Activated CD4-positive, alpha-beta T cell treated with anti-CD3 and anti-CD28 coated beads, Interleukin-2, Interleukin-4, amounts not matched to agents 100 ng/mL and 50 ng/mL, durations not matched to agents 16 hours and 8 hours (primary cell): ENCODE results near the gene PKDREJ.

Experiments used
- DNase-seq: peaks from one replicate; pipeline ENCODE4 v3.0.0-alpha.2; 2020; ENCODE audit warnings: low spot score

The PKDREJ gene

GRCh38 chr22:46239261-46240048 lies 23.7 kb downstream of the PKDREJ start:
- no peak for DNase-seq

- no peak for DNase-seq
These were observed 24.6 kb downstream of the PKDREJ start for GRCh38 chr22:46238541-46238940.

GRCh38 chr22:46237453-46238124 lies 25.6 kb downstream of the PKDREJ start:
- no peak for DNase-seq

GRCh38 chr22:46234969-46235368 lies 28.2 kb downstream of the PKDREJ start:
- no peak for DNase-seq

GRCh38 chr22:46233231-46233630 lies 29.9 kb downstream of the PKDREJ start:
- no peak for DNase-seq

- no peak for DNase-seq
These were observed 32.8 kb downstream of the PKDREJ start for GRCh38 chr22:46230262-46230901.

- no peak for DNase-seq
These were observed 33.4 kb downstream of the PKDREJ start for GRCh38 chr22:46229701-46230100.

GRCh38 chr22:46226577-46226976 lies 36.6 kb downstream of the PKDREJ start:
- DNase-seq = no peak

- DNase-seq = no peak
These were observed 37.5 kb downstream of the PKDREJ start for GRCh38 chr22:46225631-46226030.

GRCh38 chr22:46224898-46225290 lies 38.2 kb downstream of the PKDREJ start:
- DNase-seq = no peak

- no peak for DNase-seq
These were observed 38.9 kb downstream of the PKDREJ start for GRCh38 chr22:46224044-46224897.

- no peak for DNase-seq
These were observed 42.2 kb downstream of the PKDREJ start for GRCh38 chr22:46220921-46221320.

- no peak for DNase-seq
These were observed 43.5 kb downstream of the PKDREJ start for GRCh38 chr22:46219636-46220035.

GRCh38 chr22:46214616-46215015 lies 48.5 kb downstream of the PKDREJ start:
- no peak for DNase-seq

- no peak for DNase-seq
These were observed 49.0 kb downstream of the PKDREJ start for GRCh38 chr22:46214149-46214548.

- peak; percentile 45 for DNase-seq
These were observed 50.1 kb downstream of the PKDREJ start for GRCh38 chr22:46213052-46213451.

GRCh38 chr22:46212195-46212594 lies 50.9 kb downstream of the PKDREJ start:
- no peak for DNase-seq

- DNase-seq = no peak
These were observed 53.9 kb downstream of the PKDREJ start for GRCh38 chr22:46209262-46209661.
